ENCODE measurements around the gene TRIM36. TPM values are rescaled to one million over a fixed set of nuclear protein-coding genes. Genes with fewer than 3 reads are reported as not detected.

TRIM36 gene
- total RNA-seq, 1 experiment from 2014 or later: 0.15 TPM

DNA sequence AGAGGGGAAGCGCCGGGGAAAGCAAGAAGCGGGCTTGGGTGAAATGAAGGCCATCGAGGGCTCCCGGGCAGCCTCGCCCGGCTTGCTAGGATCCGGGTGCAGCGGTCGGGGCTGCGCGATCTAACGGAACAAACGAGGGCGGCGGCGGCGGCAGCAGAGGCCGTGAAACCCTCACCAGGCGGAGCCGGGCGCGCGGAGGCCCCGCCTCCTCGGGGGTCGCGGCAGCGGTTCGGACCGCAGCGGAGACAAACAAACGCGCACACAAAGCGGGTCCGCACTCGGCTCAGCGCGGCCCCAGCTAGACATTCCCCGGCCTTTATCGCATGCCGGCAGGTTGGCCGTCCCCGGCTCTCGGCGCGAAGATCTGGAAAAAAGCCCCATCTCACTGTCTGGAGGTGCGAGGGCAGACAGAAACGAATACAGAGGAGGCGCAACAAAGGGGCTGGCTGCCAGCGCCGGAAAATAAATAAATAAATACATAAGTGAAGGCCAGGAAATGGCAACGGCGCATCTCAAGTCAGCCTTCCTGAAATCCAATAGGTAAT lies 10.5 kb upstream of the TRIM36 start:
- ATAC-seq: peak; percentile 72
- no peak overlapping the region for H3K9ac ChIP-seq (ENCODE audit: low read length)
- no peaks in the 10 kb centered on the region for H3F3A ChIP-seq (ENCODE audit: low read length, unreplicated experiment)
- H3K79me2 ChIP-seq (ENCODE audit: low read length): no peaks in the 10 kb centered on the region
- peak; percentile 93 for TF ChIP-seq EZH2 (IDR thresholded peaks at IDR 0.05; ENCODE audit: low read length, unreplicated experiment)
- peak; percentile 73; the same call in 1 of the 2 replicates for TF ChIP-seq EZH2phosphoT487 (IDR thresholded peaks at IDR 0.05; ENCODE audit: borderline replicate concordance, low read length)
- TF ChIP-seq, protein P1, sequence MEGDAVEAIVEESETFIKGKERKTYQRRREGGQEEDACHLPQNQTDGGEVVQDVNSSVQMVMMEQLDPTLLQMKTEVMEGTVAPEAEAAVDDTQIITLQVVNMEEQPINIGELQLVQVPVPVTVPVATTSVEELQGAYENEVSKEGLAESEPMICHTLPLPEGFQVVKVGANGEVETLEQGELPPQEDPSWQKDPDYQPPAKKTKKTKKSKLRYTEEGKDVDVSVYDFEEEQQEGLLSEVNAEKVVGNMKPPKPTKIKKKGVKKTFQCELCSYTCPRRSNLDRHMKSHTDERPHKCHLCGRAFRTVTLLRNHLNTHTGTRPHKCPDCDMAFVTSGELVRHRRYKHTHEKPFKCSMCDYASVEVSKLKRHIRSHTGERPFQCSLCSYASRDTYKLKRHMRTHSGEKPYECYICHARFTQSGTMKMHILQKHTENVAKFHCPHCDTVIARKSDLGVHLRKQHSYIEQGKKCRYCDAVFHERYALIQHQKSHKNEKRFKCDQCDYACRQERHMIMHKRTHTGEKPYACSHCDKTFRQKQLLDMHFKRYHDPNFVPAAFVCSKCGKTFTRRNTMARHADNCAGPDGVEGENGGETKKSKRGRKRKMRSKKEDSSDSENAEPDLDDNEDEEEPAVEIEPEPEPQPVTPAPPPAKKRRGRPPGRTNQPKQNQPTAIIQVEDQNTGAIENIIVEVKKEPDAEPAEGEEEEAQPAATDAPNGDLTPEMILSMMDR (conservative IDR thresholded peaks at IDR 0.05; ENCODE audit: low read depth, low read length): no peak
- peak overlapping the region; percentile 90 for H3K4me2 ChIP-seq (ENCODE audit: low read length)
- H3K9me2 ChIP-seq (replicated peaks; ENCODE audit: low read length): no peaks in the 10 kb centered on the region
- CTCF ChIA-PET: no interaction called here
- H2AFZ ChIP-seq (ENCODE audit: low read length): peak overlapping the region; percentile 66
- DNase-seq: peak; percentile 11
- intact Hi-C loops (cut with micrococcal nuclease): loop anchor here (5.0 kb wide), 1 partner anchor 83 kb away; no protein-coding TSS in a partner anchor
- H3K4me1 ChIP-seq (ENCODE audit: insufficient read depth, low read length): peaks cover 14% of the 10 kb centered on the region; the same call in 1 of the 2 replicates
- POLR2A ChIA-PET (ENCODE audit: unreplicated experiment): interaction anchor here (0.5 kb wide), 1 partner anchor 30 kb away, joined by 3 read pairs; no protein-coding TSS in a partner anchor
- H3K27ac ChIP-seq (ENCODE audit: low read length): no peak overlapping the region
- no peaks in the 10 kb centered on the region for H3K9me3 ChIP-seq (ENCODE audit: low read length)
- no peaks in the 10 kb centered on the region for H4K20me1 ChIP-seq (ENCODE audit: low read length)
- no peaks in the 10 kb centered on the region for H3K36me3 ChIP-seq (ENCODE audit: low read depth, low read length)
- BruUV-seq (replicated peaks): no TSS peak
- peaks cover 76% of the 10 kb centered on the region for H3K27me3 ChIP-seq (ENCODE audit: low read length)
- H3K4me3 ChIP-seq (ENCODE audit: low read length): peak overlapping the region; percentile 67

DNA sequence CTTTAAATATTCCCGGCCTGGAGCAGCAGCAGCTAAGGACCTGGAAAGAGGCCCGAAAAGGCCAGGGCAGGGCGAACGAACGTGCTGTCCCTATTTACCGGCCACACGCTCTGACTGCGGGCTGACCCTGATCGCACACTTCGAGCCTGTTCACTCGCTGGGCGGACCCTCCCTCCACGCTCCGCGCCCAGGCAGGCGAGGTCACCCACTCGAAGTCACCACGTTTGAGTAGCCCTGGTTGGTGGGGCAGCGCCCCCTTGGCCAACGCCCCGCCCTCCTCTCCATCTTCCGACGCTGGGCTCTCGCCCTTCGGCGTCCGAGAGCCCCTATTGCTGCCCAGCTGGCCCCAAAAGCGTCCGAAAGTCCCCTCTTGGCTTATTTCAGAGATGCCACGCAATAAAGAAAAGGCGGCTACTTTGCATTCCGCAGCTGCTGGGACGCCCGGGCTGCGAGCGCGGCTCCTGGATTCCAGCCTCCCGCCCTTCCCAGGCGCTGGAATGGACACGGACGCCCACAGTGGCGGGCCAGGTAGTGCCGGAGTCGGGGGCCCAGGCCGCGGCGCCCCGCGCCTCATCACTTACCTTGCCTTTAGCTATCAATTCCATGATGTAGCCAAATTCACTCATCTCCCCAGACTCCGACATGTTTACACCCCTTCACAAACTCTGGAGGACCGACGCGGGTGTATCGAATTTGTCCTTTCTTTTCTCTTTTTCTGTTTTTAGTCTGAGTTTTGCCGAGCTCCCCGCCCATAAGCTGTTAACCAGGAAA lies 9.9 kb upstream of the TRIM36 start:
- TF ChIP-seq, protein P1 (conservative IDR thresholded peaks at IDR 0.05; ENCODE audit: low read depth, low read length): no peak
- TF ChIP-seq EZH2phosphoT487 (IDR thresholded peaks at IDR 0.05; ENCODE audit: borderline replicate concordance, low read length) (peak; percentile 88), EZH2 (IDR thresholded peaks at IDR 0.05; ENCODE audit: low read length, unreplicated experiment) (peak; percentile 85)
- peaks cover 81% of the 10 kb centered on the region for H3K27me3 ChIP-seq (ENCODE audit: low read length)
- H3K9me3 ChIP-seq (ENCODE audit: low read length): no peaks in the 10 kb centered on the region
- DNase-seq: no peak
- H3K4me2 ChIP-seq (ENCODE audit: low read length): peak overlapping the region; percentile 90
- H2AFZ ChIP-seq (ENCODE audit: low read length): peak overlapping the region; percentile 66
- ATAC-seq: peak; percentile 55
- H3K4me1 ChIP-seq (ENCODE audit: insufficient read depth, low read length): peaks cover 14% of the 10 kb centered on the region; the same call in 1 of the 2 replicates
- H3K79me2 ChIP-seq (ENCODE audit: low read length): no peaks in the 10 kb centered on the region
- H3K9ac ChIP-seq (ENCODE audit: low read length): no peak overlapping the region
- no peaks in the 10 kb centered on the region for H3K9me2 ChIP-seq (replicated peaks; ENCODE audit: low read length)
- no peak overlapping the region for H3K27ac ChIP-seq (ENCODE audit: low read length)
- H4K20me1 ChIP-seq (ENCODE audit: low read length): no peaks in the 10 kb centered on the region
- H3K36me3 ChIP-seq (ENCODE audit: low read depth, low read length): no peaks in the 10 kb centered on the region
- BruUV-seq (replicated peaks): no TSS peak
- ChIA-PET POLR2A (ENCODE audit: unreplicated experiment) (no interaction called here), CTCF (no interaction called here)
- peak overlapping the region; percentile 67 for H3K4me3 ChIP-seq (ENCODE audit: low read length)
- no peaks in the 10 kb centered on the region for H3F3A ChIP-seq (ENCODE audit: low read length, unreplicated experiment)
- intact Hi-C loops (cut with micrococcal nuclease): loop anchor here (5.0 kb wide), 1 partner anchor 82 kb away; no protein-coding TSS in a partner anchor

Measured in PC-3 (cell line).